Measurements from ENCODE around the gene PAQR4. TPM values are rescaled to one million over a fixed set of nuclear protein-coding genes. Genes with fewer than 3 reads are reported as not detected.

PAQR4 gene
- total and polyA plus RNA-seq, 2 donors (not counting 1 experiment from before 2014, with no cell fraction given) = 1.5 to 3.0 TPM

- Histone ChIP-seq H3K36me3 (ENCODE audit: control insufficient read depth, insufficient read depth, low read length) (peaks cover 2% of the 10 kb centered on the region), H3K4me3 (replicated peaks in 1 of 4; ENCODE audit: control extremely low read depth in 1 of 4, insufficient read depth in 1 of 4, low read depth in 3 of 4, low read length in 4 of 4) (no peak overlapping the region), H2AFZ (ENCODE audit: low read length) (no peak overlapping the region), H3K4me1 (ENCODE audit: control insufficient read depth, extremely low read depth, insufficient read depth, low read length) (peaks cover 8% of the 10 kb centered on the region), H3K9ac (ENCODE audit: insufficient read depth, low read length) (no peak overlapping the region), H3K9me3 (ENCODE audit: control insufficient read depth, insufficient read depth, low read depth, low read length) (no peaks in the 10 kb centered on the region), H3K27ac (ENCODE audit: insufficient read depth, low read length) (no peak overlapping the region), H3K79me2 (ENCODE audit: control insufficient read depth, insufficient read depth, low read length) (peaks cover 5% of the 10 kb centered on the region), H3K27me3 (ENCODE audit: control insufficient read depth, insufficient read depth, low read length) (no peaks in the 10 kb centered on the region), H3K4me2 (ENCODE audit: extremely low read depth, insufficient read depth, low read length) (no peak overlapping the region), H4K20me1 (ENCODE audit: control insufficient read depth, extremely low read depth, insufficient read depth, low read length) (no peaks in the 10 kb centered on the region)
- no peak for DNase-seq (ENCODE audit: low read depth in 2 of 2)
- TF ChIP-seq CTCF (conservative IDR thresholded peaks at IDR 0.05 in 1 of 2, IDR thresholded peaks at IDR 0.05 in 1 of 2; ENCODE audit: low read depth in 1 of 2, low read length in 2 of 2) (no peak), EZH2 (IDR thresholded peaks at IDR 0.05; ENCODE audit: low read length, missing control alignments) (no peak)
Measured at GRCh38 chr16:2977440-2977839, 8.3 kb downstream of the PAQR4 start.

- H4K20me1 ChIP-seq (ENCODE audit: control insufficient read depth, extremely low read depth, insufficient read depth, low read length) = no peaks in the 10 kb centered on the region
- H3K4me3 ChIP-seq (replicated peaks in 1 of 4; ENCODE audit: control extremely low read depth in 1 of 4, insufficient read depth in 1 of 4, low read depth in 3 of 4, low read length in 4 of 4) = peak overlapping the region; percentile 24 to 85 (median 72)
- H3K79me2 ChIP-seq (ENCODE audit: control insufficient read depth, insufficient read depth, low read length) = peaks cover 5% of the 10 kb centered on the region
- no peaks in the 10 kb centered on the region for H3K27me3 ChIP-seq (ENCODE audit: control insufficient read depth, insufficient read depth, low read length)
- TF ChIP-seq EZH2 (IDR thresholded peaks at IDR 0.05; ENCODE audit: low read length, missing control alignments) (no peak), CTCF (conservative IDR thresholded peaks at IDR 0.05 in 1 of 2, IDR thresholded peaks at IDR 0.05 in 1 of 2; ENCODE audit: low read depth in 1 of 2, low read length in 2 of 2) (no peak)
- peak overlapping the region; percentile 49 for H2AFZ ChIP-seq (ENCODE audit: low read length)
- peak overlapping the region; percentile 83 for H3K27ac ChIP-seq (ENCODE audit: insufficient read depth, low read length)
- H3K9ac ChIP-seq (ENCODE audit: insufficient read depth, low read length) = peak overlapping the region; percentile 88
- peaks cover 2% of the 10 kb centered on the region for H3K36me3 ChIP-seq (ENCODE audit: control insufficient read depth, insufficient read depth, low read length)
- DNase-seq (ENCODE audit: low read depth in 2 of 2) = no peak
- peaks cover 8% of the 10 kb centered on the region for H3K4me1 ChIP-seq (ENCODE audit: control insufficient read depth, extremely low read depth, insufficient read depth, low read length)
- H3K9me3 ChIP-seq (ENCODE audit: control insufficient read depth, insufficient read depth, low read depth, low read length) = no peaks in the 10 kb centered on the region
- peak overlapping the region; percentile 91 for H3K4me2 ChIP-seq (ENCODE audit: extremely low read depth, insufficient read depth, low read length)
Measured at GRCh38 chr16:2979669-2980226, 10.6 kb downstream of the PAQR4 start.

GRCh38 chr16:2980227-2981176 is 11.4 kb downstream of the PAQR4 start, which contains the start of gene PKMYT1:
TSS of gene PKMYT1 (minus strand) at chr16:2980446. CDS start at chr16:2979657, 789 bp downstream.
- Histone ChIP-seq H2AFZ (ENCODE audit: low read length) (peak within 1 kb of the TSS; percentile 76), H3K9ac (ENCODE audit: insufficient read depth, low read length) (peak within 1 kb of the TSS; percentile 88), H3K79me2 (ENCODE audit: control insufficient read depth, insufficient read depth, low read length) (peaks cover 5% of the 10 kb centered on the region), H3K27ac (ENCODE audit: insufficient read depth, low read length) (peak within 1 kb of the TSS; percentile 83), H3K27me3 (ENCODE audit: control insufficient read depth, insufficient read depth, low read length) (no peaks in the 10 kb centered on the region), H3K4me2 (ENCODE audit: extremely low read depth, insufficient read depth, low read length) (peak within 1 kb of the TSS; percentile 91), H3K36me3 (ENCODE audit: control insufficient read depth, insufficient read depth, low read length) (peaks cover 2% of the 10 kb centered on the region), H3K4me1 (ENCODE audit: control insufficient read depth, extremely low read depth, insufficient read depth, low read length) (peaks cover 8% of the 10 kb centered on the region), H3K9me3 (ENCODE audit: control insufficient read depth, insufficient read depth, low read depth, low read length) (no peaks in the 10 kb centered on the region), H4K20me1 (ENCODE audit: control insufficient read depth, extremely low read depth, insufficient read depth, low read length) (no peaks in the 10 kb centered on the region), H3K4me3 (replicated peaks in 1 of 4; ENCODE audit: control extremely low read depth in 1 of 4, insufficient read depth in 1 of 4, low read depth in 3 of 4, low read length in 4 of 4) (peak within 1 kb of the TSS; percentile 60 to 85 (median 72))
- peak; percentile 65 to 79 for DNase-seq (ENCODE audit: low read depth in 2 of 2)
- TF ChIP-seq CTCF (conservative IDR thresholded peaks at IDR 0.05 in 1 of 2, IDR thresholded peaks at IDR 0.05 in 1 of 2; ENCODE audit: low read depth in 1 of 2, low read length in 2 of 2) (no peak), EZH2 (IDR thresholded peaks at IDR 0.05; ENCODE audit: low read length, missing control alignments) (no peak)
